ENCODE measurements around the gene HIVEP3.

The HIVEP3 gene

DNA sequence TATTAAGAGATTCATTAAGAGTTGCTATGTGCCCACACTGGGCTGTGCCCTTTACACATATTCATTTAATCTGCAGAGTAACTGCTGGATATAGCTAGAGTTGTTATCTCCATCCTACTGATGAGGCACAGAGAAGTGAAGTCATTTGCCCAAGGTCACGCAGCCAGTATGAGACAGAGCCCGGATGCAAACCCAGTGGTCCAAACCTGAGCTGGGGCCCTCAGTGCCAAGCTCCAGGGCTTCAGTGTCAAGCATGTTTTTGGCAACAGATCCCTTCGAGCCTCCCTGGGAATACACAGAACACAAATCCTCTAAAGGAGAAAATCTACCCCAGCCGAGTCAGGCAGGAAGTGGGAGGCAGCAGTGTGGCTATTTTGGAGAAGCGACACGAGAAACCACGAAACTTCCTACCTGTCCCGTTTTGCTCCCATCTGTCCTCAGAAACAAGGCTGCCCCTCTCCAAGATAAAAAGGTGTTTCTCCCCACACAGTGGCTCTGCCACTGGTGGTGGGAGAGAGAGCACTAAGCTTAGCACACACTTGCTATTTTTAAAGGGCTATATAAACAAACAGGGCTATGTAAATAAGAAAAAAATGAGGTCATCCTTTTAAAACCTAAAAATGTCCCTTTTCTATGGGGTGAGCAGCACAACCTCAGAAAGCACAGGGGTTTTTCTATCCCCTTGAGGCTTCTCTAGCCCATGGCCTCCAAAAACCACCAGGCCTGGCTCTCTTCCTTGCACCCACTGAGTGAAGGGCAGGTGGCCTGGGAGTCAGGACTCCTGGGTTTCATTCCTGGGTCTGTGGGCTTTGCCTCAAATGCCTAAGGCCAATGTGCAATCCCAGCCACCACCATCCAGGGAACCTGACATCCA is 295.6 kb downstream of the HIVEP3 start:
- peak; percentile 61 for DNase-seq

DNA sequence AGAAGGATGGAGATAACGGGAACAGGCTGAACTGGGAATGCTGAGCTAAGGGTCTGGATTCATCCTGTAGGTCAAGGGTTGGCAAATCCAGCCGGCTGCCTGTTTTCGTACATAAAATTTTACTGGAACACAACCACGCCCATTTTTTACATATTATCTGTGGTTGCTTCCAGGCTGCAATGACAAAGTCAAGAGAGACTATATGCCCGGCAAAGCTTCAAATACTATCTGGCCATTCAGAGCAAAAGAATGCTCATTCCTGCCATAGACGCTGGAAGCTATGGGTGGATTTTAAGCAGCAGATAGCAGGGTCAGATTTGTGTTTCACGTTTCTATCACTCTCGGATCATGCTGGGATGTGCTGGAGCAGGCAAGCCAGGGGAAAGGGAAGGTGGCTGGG is 296.3 kb downstream of the HIVEP3 start:
- DNase-seq = peak; percentile 91

GRCh38 chr1:41621791-41622190 is 296.9 kb downstream of the HIVEP3 start:
- no peak for DNase-seq

DNA sequence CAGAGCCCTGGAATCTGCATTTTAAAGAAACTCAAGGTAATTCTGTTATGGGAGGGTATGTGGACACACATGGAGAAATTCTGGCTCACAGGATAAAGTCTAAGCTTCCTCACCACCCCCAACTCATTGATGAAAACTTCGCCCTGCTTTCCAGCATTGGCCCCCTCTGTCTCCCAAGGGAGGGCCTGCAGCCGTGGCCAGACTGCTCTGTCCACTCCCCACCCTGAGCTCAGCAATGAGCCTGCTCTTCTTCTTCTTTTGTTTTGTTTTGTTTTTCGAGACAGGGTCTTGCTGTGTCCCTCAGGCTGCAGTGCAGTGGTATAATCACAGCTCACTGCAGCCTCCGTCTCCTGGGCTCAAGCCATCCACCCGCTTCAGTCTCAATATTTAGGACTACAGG is 297.5 kb downstream of the HIVEP3 start:
- no peak for DNase-seq

DNA sequence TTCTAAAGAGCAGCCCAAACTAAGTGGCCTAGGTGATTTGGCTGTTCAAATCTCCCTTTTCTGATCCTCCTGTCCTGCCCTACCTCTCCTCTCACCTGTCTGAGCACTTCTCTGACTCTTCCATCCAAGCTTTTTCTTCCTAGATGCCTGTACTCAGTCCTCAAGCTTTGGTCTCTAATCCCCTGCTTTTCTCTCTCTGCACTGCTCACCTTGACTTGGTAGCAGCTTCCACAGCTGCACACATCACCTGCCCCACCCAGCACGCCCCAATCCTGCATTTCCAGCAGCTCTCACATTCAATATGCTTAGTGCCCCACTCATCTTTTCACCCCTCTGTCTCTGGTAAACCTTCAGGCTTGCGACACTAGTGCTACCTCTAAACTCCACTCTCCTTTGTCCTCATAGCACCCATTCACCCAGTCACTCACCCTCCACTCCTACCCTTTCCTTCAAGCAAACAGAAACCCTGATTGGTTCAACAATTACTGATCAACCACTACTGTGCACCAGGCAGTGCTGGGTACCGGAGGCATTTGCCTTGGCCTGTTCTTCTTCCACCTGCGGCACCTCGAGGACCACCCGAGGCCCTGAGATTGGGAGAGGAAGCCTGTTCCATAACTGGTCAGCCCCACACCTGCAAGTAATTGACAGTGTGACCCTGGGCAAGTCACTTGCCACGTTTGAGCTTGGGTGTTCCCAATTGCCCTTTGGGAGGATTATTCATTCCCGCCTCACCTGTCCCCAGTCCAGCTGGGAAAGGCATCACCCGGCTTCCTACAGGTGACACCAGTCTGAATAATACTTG is 298.2 kb downstream of the HIVEP3 start:
- no peak for DNase-seq

DNA sequence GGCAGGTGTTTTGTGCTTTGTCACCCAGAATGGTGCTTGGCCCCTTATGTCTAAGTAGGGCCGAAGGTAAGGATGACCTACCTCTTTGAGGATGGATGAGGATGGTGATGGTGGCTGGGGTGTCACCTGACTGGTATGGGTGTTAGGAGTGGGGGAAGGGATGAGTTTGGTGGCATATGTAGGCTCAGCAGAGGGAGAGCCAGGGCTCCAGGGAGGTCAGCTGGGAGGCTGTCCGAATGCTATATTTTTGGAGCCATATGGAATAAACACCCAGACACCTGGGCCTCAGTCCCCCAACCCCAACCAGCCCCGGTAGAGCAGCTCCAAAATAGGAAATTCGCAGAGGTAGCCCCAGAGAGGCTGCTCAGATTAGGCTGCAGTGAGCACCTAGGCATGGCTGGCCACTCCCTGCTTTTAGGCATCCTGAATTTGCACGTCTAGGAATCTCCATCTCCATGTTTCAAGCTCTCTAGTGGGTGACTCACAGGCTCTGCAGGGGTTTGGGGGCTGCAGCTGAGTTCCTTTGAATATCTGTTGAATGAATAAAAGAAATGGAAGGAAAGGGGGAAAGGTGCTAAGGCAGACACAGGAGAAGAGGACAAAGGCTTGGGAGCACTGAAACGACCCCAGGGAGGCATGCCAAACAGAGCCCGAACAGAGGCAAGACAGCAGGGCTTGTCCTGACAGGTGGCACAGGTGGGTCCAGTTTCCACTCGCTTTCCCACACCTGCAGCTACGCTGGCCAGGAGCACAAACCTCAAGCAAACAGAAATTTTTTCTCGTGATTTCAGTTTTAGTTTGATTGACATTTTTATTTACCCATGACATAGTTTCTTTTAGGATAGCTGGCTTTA is 299.0 kb downstream of the HIVEP3 start:
- DNase-seq = peak; percentile 59

DNA sequence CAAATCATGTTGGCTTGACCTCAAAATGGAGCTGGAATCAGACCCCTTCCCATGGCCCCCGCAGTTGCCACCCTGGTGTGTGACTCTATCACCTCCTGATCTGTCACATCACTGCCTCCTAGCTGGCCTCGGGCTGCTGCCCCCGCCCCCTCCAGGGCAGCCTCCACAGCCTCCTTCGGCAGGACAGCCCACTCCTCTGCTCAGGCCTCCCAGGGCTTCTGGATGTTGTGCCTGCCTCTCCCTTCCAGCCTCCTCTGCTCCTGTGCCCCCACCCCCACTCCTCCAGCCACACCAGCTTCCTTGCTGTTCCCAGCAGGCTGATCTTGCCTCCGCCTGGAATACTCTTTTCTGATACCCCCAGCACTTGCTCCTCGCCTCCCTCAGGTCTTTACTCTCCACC is 299.9 kb downstream of the HIVEP3 start:
- DNase-seq = no peak

DNA sequence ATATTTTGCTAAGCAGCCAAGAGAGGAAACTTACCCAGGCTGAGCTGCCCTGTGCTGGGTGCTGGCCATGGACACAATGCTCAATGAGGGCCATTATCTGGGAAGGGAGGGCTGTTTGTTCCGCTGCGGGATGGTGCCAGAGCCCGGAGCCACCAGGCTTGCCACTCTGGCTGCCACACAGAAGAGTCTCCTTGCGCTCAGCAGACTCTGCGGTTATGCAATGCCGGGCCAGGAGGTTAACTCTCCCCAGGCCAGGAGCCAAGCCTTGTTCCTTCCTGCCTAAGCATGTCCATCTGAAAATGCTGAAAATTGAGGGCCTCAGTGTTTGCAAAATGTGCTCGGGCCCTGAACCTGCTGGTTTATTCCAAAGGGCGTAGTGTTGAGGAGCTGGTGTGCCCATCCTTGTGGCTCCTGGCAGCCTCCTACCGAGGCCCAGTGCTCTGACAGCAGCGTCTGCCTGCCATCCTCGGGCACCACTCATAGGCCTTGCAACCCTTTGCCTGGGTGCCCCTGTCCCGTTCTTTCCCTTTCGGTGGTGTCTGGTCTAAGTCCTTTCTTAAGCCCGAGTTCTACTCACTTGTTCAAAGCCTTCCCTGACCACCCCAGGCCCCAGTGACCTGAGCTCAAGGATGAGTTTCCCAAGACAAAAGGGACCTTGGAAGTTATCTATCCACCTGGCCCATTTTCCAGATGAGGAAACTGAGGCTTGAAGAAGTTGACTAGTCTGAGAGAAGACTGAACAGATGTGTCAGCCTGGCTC is 300.5 kb downstream of the HIVEP3 start:
- DNase-seq = no peak

GRCh38 chr1:41617336-41617735 is 301.4 kb downstream of the HIVEP3 start:
- no peak for DNase-seq

DNA sequence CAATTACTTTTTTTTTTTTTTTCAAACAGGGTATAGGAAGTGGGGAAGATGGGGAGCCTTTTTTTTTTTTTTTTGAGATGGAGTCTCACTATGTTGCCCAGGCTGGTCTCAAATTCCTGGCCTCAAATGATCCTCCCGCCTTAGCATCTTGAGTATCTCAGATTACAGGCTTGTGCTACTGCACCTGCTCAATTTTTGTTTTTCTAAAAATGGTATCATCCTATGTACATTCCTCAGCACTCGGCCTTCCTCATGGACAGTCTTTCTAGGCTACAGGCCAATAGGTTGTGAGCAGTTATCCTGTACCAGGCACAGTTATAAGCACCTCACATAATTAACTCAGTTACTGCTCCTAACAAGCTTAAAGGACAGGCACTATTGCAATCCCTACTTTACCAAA is 302.2 kb downstream of the HIVEP3 start:
- no peak for DNase-seq

DNA sequence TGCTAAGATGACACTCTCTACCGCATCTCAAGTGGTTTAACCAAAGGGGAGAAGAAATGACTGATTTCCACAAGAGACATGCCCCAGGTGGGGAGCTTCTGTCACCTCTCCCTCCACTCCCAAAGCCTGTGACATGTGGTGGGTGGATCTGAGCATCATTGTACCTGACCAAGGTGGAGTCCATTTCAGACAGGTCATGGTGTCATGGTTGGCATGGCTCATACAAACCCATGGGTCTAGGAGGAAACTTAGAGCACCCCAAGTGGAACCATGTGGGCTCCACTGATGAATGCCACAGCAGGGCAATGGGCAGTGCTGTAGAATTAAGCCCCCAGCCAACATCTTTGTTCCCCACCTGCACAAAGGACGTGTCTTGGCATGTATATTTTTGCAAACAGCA is 302.7 kb downstream of the HIVEP3 start:
- no peak for DNase-seq

GRCh38 chr1:41615316-41615715 is 303.4 kb downstream of the HIVEP3 start:
- no peak for DNase-seq

GRCh38 chr1:41614818-41615217 is 303.9 kb downstream of the HIVEP3 start:
- no peak for DNase-seq

GRCh38 chr1:41613689-41614574 is 304.8 kb downstream of the HIVEP3 start:
- peak; percentile 77 for DNase-seq

GRCh38 chr1:41612953-41613352 is 305.8 kb downstream of the HIVEP3 start:
- DNase-seq = no peak

DNA sequence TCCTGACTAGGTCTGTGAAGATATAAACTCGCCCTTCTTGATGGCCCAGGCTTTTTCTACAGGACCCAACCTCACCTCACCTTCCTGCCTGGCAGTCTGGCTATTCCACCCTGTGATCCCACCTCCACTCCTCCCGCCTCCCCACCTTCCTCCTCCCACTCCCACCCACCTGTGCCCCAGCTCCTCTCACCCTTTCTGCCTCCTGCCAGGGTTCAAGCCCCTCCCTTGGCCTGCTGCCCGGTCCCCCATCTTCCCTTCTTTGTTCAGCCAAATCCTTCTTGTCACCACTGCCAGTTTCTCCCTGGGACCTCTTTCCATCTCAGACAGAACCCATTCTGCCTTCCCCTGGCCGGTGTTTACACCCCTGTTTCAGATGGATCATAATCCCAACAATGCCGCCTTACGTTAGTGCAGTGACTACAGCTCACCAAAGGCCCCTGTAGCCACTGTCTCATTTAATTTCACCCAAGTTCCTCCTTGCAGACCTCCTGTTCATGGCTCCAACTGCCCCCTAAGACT is 306.7 kb downstream of the HIVEP3 start:
- DNase-seq = no peak

DNA sequence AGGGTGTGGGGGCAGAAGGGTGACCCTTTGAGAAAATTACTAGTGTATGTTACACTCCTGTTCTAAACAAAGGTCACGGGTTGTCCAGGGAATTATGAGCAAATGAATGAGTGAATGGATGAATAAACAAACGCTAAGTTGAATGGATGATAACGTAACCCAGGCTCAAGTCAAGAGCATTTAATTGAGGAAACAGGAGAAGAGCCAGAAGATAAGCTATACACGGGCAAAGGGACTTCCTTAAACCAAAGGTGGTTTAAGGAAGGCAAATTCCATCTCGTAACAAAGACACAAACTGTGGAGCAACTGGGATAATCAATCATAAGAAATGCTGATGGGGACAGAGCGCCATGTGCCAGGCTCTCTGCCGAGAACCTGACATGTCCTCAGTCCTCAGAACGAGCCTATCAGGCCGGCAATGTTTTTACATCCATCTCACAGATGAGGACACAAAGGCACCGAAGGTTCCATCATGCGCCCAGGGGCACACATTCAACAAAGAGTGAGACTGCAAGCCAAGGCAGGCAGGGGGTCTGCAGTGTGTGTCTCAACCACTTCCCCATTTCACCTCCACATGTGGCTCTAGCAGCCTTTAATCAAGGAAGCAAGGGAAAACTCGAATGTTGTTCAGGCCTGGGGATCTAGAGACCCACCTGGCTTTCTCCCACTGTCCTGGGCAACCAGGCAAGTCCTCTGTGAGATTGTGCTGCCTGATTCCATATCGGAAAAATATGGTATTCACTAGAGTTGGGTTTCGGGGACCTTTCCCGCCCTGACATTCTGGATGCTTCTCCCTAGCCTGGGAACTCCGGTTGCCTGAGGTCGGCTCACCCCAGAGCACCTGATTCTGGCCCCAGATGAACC is 307.4 kb downstream of the HIVEP3 start:
- no peak for DNase-seq

DNA sequence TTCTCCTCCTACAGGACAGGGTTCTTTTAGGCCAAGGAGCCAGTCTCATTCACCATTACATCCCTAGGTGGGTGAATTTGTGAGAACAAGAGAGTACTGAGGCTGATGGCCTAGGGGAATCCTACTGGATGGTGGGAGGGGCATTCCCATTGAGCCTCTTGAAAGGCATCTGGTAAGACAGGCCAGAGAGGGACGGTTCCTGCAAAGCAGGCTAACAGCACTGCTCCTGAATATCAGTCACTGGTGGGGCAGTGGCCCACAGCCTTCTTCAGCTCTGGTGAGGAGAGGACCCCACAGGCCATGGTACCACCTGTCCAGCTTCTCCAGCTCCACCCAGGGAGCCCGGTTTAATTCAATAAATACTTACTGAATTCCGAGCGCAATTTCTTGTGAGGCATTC is 308.4 kb downstream of the HIVEP3 start:
- DNase-seq = no peak

GRCh38 chr1:41609166-41609883 is 309.4 kb downstream of the HIVEP3 start:
- DNase-seq = no peak

All from fibroblast of skin of back (primary cell).